ENCODE results near the gene DLG2. TPM values are rescaled to one million over a fixed set of nuclear protein-coding genes. Genes with fewer than 3 reads are reported as not detected.

Gene DLG2
- total and polyA plus RNA-seq, 2 donors, result 3.4 to 42.4 TPM

DNA sequence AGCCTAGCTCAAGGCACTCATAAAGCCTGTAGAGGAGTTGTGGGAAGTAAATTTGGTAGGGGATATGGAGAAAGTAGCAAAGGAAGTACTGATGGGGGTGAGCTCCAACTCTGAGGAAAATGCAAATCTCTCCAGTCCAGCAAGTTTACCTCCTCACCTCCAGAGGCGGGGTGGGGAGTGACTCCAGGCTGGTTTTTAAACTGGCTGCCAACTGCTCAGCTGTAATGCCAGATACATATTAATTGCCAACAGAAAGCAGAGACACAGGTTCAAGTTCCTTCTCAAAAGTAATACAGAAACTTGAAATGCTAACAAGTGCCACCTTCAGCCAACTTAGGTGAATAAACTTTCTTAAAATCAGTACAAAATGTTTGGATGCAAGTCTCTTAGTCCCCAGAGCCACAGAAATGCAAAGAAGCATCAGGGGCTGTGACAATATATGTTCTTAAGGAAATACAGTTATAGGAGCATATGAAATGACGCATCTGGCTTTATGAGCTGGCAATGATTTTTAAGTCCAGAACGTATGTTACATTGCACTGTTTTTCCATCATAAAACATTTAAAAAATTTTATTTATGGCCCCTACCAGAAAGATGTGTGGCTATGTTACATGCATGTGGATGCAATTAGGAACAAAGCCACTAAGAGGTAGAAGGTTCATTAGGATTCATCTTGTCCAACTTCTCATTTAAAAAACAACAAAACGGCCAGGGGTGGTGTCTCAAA, 1904.6 kb downstream of the DLG2 start:
- no peak for DNase-seq (ENCODE audit: extremely low spot score)
- Histone ChIP-seq H3K4me3 (ENCODE audit: low read depth, low read length) (no peak overlapping the region), H3K36me3 (ENCODE audit: insufficient read depth) (no peaks in the 10 kb centered on the region), H3K4me1 (ENCODE audit: insufficient read depth) (peaks cover 3% of the 10 kb centered on the region), H3K27ac (ENCODE audit: low read depth) (no peak overlapping the region)
- 76% methylated on average over 4 of the region's 4 CpGs for WGBS

DNA sequence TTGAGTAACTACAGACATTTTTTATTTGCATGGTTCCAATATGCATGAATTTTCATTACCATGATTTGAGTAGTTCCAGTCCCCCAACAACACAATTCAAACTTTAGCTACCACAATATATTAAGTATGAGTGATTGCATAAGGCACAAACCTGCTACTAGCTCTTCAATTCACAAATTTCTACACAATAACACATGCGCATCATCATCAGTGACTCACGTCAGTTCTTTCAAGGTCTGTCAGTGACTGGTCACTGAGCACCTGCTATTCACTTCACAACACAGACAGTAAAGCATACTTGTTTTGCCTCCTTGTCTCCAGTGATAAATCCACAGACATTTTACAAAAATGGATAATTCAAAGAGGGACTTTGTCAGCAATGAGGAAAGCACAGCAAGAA, 1905.9 kb downstream of the DLG2 start:
- H3K36me3 ChIP-seq (ENCODE audit: insufficient read depth), result no peaks in the 10 kb centered on the region
- no peak for DNase-seq (ENCODE audit: extremely low spot score)
- H3K4me3 ChIP-seq (ENCODE audit: low read depth, low read length), result no peak overlapping the region
- H3K4me1 ChIP-seq (ENCODE audit: insufficient read depth), result peaks cover 3% of the 10 kb centered on the region
- WGBS, result 92% methylated on average over 2 of the region's 2 CpGs
- H3K27ac ChIP-seq (ENCODE audit: low read depth), result no peak overlapping the region

DNA sequence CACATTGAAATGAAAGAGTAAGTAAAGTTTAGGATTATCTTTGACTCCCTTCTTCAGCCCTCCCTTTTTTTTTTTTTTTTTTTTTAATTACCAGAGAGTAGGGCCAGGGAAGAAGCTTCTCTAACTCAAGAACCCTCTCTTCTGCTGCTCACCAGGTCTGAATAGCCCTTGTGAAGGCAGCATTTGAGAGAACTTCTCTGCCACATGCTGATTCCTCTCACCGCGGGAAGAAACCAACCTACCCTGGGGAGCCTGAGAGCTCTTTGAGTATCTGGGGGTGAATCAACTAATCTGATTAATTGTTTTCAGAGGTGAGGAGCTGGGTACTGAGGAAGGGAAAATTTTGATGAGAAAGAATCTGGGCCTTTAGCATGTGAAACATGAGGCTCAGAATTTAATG, 1906.5 kb downstream of the DLG2 start:
- Histone ChIP-seq H3K36me3 (ENCODE audit: insufficient read depth) (no peaks in the 10 kb centered on the region), H3K4me3 (ENCODE audit: low read depth, low read length) (no peak overlapping the region), H3K27ac (ENCODE audit: low read depth) (no peak overlapping the region), H3K4me1 (ENCODE audit: insufficient read depth) (peaks cover 3% of the 10 kb centered on the region)
- no peak for DNase-seq (ENCODE audit: extremely low spot score)
- 76% methylated on average over 2 of the region's 2 CpGs for WGBS

DNA sequence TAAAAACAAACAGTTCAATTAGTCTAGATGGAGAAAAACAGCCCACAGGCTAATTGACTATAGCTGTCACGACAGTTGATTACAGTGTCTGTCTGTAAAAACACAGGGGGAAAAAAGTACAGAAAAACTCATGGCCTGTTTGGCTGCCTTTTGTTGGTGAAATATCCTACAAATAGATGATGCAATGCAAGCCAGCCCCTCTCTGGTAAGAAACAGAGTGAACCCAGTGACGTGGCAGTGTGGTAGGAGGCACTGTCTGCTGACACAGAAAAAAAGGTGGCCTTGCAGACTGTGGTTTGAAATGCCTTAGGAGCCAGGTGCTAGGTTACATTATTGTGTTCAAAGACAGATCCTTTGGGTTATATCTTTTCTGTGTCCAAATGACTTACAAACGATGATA, 1909.6 kb downstream of the DLG2 start:
- Histone ChIP-seq H3K36me3 (ENCODE audit: insufficient read depth) (no peaks in the 10 kb centered on the region), H3K27ac (ENCODE audit: low read depth) (no peak overlapping the region), H3K4me3 (ENCODE audit: low read depth, low read length) (no peak overlapping the region), H3K4me1 (ENCODE audit: insufficient read depth) (no peaks in the 10 kb centered on the region)
- WGBS, result 84% methylated on average over 3 of the region's 3 CpGs
- DNase-seq (ENCODE audit: extremely low spot score), result no peak

DNA sequence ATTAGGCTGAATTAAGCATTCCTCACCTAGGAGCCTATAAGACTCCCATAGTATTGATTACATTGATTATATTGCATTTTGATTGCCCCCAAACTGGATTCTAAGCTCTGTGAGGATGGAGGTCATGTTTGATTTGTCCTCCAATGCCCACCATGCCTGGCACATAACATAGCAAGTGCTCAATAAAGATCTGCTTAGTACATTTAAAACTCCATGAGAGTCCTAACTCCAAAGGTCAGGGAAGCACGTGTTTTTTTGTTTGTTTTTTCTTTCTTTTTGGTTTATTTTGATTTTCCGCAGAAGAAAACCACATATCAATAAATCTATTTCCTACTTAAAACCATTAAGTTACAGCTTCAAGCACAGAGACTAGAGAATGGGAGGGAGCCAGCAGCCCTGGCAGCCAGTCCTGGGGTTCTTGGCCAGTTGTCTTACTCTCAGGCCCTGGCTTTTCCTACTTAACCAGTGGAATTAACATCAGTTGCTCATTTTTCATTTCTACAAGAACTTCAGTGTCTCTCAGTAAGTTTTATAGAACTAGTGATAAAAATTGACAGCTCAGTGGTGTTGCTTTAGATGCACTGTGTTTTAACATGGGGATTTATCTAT, 1911.1 kb downstream of the DLG2 start:
- Histone ChIP-seq H3K4me1 (ENCODE audit: insufficient read depth) (no peaks in the 10 kb centered on the region), H3K27ac (ENCODE audit: low read depth) (no peak overlapping the region), H3K4me3 (ENCODE audit: low read depth, low read length) (no peak overlapping the region), H3K36me3 (ENCODE audit: insufficient read depth) (no peaks in the 10 kb centered on the region)
- DNase-seq (ENCODE audit: extremely low spot score), result no peak
- WGBS, result 70% methylated on average over 2 of the region's 2 CpGs

DNA sequence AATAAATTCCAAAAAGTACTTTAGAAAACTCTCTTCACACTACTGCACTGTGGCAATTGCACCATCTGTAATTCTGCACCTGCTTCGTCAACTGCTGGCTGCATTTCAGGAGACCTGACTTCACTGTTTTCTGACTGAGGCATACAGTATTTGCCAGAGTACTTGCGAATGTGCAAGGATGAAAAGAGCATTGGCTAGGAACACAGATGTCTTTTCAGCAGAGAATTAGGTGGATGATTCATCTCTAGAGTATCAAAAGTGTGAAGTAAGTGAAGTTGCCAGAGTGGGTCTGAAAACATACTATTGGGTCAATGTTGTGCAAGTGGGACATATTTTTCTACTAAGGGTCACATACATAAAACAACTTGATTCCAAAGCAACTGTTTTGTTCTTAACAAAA, 1913.4 kb downstream of the DLG2 start:
- no peak for DNase-seq (ENCODE audit: extremely low spot score)
- Histone ChIP-seq H3K4me3 (ENCODE audit: low read depth, low read length) (no peak overlapping the region), H3K36me3 (ENCODE audit: insufficient read depth) (no peaks in the 10 kb centered on the region), H3K27ac (ENCODE audit: low read depth) (no peak overlapping the region), H3K4me1 (ENCODE audit: insufficient read depth) (no peaks in the 10 kb centered on the region)
- WGBS, result 57% methylated on average over 2 of the region's 2 CpGs

DNA sequence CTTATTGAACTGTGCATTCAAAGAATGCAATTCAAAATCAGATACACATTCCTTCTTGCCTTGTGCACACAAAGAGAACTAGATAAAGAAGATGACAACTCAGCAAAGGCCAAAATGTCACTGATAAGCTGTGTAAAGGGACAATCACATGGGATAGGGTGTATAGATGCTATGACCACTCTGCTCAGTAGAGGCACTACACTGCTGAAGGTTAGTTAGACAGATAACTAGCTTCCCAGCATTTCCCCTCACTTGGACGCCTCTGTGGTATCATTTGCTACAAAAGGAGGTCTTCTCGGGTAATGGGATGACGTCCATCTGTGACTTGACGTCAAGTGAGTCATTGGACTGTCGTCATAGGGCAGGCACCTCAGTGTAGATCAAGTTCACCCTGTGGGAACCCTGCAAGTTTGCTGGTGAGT, 1916.0 kb downstream of the DLG2 start:
- WGBS, result 87% methylated on average over 5 of the region's 5 CpGs
- Histone ChIP-seq H3K36me3 (ENCODE audit: insufficient read depth) (no peaks in the 10 kb centered on the region), H3K27ac (ENCODE audit: low read depth) (no peak overlapping the region), H3K4me1 (ENCODE audit: insufficient read depth) (no peaks in the 10 kb centered on the region), H3K4me3 (ENCODE audit: low read depth, low read length) (no peak overlapping the region)
- DNase-seq (ENCODE audit: extremely low spot score), result no peak

DNA sequence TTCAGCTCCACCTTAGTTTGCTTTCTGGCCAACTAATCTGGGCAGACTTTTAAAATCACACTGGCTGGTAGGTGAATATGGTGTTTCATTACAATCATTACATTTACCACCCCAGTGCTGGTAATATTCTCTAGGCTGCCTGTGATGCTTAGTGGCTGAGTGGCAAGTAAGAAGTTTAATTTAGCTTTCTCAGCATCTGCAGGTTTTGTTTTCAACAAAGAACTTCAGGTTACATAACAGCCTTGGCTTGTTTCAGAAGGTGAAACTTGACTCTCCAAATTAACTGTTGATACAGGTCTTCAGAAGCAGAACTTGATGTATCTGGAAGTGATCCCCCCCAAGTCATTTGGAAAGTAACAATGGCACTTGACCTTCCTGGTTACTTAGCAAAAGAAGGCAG, 1917.7 kb downstream of the DLG2 start:
- H3K27ac ChIP-seq (ENCODE audit: low read depth), result no peak overlapping the region
- no peak overlapping the region for H3K4me3 ChIP-seq (ENCODE audit: low read depth, low read length)
- no peak for DNase-seq (ENCODE audit: extremely low spot score)
- H3K4me1 ChIP-seq (ENCODE audit: insufficient read depth), result no peaks in the 10 kb centered on the region
- H3K36me3 ChIP-seq (ENCODE audit: insufficient read depth), result no peaks in the 10 kb centered on the region

DNA sequence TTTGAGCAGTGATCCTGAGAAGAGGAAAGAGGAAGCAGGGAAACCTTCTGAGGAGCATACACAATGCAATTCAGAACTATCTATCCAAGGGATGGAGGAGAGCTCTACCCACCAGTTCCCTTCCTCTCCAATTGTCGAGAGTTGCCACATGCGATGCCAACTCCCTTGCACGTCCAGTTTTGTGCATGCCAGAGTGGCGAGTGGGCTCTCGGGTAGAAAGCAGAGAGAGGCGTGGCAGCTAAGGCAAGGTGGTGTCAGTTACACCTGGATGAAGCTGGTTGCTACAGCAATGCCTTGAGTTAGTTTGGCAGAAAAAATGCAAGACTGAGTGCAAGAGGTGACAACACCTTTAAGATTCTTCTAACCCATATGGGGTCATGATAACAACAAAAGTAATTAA, 1920.6 kb downstream of the DLG2 start:
- Histone ChIP-seq H3K4me3 (ENCODE audit: low read depth, low read length) (no peak overlapping the region), H3K27ac (ENCODE audit: low read depth) (no peak overlapping the region), H3K4me1 (ENCODE audit: insufficient read depth) (no peaks in the 10 kb centered on the region), H3K36me3 (ENCODE audit: insufficient read depth) (no peaks in the 10 kb centered on the region)
- DNase-seq (ENCODE audit: extremely low spot score), result no peak
- 82% methylated on average over 6 of the region's 6 CpGs for WGBS

DNA sequence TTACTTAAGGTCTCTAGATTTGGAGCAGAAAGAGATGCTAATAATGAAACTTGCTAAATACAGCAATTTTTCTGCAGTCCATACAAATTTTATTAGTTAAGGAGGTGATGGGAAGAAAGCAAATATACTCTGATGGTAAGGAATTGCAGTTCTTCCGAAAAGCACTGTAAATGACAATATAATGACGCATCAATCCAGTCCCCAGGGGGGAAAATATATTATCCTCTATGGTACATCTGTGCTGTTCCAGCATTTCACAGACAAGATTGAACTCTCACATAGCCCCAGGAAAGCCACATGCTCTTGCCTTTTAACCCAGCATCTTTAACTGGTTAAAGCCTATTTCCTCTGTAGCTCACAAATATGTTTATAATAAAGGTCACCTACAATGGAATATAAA, 1924.3 kb downstream of the DLG2 start:
- DNase-seq (ENCODE audit: extremely low spot score), result no peak

DNA sequence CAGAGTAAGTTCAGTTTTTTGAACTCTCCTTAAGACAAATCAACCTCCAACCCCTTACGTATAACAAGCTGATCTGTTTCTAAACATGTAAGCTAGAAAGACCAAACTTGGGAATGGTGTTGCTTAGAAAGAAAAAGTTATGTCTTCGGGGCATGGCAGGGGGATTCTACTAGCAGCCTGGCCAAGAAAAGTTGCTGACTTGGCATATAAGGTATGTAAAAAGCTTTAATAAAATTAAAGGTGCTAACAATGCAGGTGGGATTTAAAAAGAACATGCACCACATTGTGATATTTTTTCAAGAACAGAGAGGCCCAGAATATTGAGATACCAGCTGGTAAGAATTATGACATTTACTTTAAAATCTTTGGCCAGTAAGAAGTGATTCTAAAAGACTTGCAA, 1929.6 kb downstream of the DLG2 start:
- no peak for DNase-seq (ENCODE audit: extremely low spot score)
- Histone ChIP-seq H3K36me3 (ENCODE audit: insufficient read depth) (no peaks in the 10 kb centered on the region), H3K27ac (ENCODE audit: low read depth) (no peak overlapping the region), H3K4me1 (ENCODE audit: insufficient read depth) (no peaks in the 10 kb centered on the region), H3K4me3 (ENCODE audit: low read depth, low read length) (no peak overlapping the region)
- WGBS, result 94% methylated on average over 2 of the region's 2 CpGs

More for the DNA sequence above, 1924.3 kb downstream of the DLG2 start:
- H3K4me3 ChIP-seq (ENCODE audit: low read depth, low read length), result no peak overlapping the region
- no peaks in the 10 kb centered on the region for H3K36me3 ChIP-seq (ENCODE audit: insufficient read depth)
- H3K27ac ChIP-seq (ENCODE audit: low read depth), result no peak overlapping the region
- no peaks in the 10 kb centered on the region for H3K4me1 ChIP-seq (ENCODE audit: insufficient read depth)
- WGBS, result 93% methylated on average over 2 of the region's 2 CpGs

DNA sequence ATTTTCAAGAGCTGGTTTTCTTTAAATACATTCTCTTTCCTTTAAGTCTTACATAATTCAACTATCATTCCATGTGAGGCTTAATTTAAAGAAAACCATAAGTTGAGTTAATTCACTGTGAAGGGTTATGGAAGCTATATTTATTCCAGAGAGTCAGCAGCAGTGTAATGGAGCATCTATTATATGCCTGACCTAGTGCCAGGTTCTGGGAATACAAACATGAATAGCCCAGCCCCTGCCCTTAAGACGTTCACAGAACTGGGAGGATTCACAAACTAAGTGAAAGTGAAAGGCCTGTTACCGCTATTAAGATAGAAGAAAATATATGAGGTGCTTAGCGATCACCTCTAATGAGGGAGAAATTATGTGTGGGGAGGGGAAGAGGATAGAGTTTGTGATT, 1932.1 kb downstream of the DLG2 start:
- 84% methylated on average over 3 of the region's 3 CpGs for WGBS
- no peak overlapping the region for H3K27ac ChIP-seq (ENCODE audit: low read depth)
- DNase-seq (ENCODE audit: extremely low spot score), result no peak
- H3K4me3 ChIP-seq (ENCODE audit: low read depth, low read length), result no peak overlapping the region
- no peaks in the 10 kb centered on the region for H3K4me1 ChIP-seq (ENCODE audit: insufficient read depth)
- H3K36me3 ChIP-seq (ENCODE audit: insufficient read depth), result no peaks in the 10 kb centered on the region

DNA sequence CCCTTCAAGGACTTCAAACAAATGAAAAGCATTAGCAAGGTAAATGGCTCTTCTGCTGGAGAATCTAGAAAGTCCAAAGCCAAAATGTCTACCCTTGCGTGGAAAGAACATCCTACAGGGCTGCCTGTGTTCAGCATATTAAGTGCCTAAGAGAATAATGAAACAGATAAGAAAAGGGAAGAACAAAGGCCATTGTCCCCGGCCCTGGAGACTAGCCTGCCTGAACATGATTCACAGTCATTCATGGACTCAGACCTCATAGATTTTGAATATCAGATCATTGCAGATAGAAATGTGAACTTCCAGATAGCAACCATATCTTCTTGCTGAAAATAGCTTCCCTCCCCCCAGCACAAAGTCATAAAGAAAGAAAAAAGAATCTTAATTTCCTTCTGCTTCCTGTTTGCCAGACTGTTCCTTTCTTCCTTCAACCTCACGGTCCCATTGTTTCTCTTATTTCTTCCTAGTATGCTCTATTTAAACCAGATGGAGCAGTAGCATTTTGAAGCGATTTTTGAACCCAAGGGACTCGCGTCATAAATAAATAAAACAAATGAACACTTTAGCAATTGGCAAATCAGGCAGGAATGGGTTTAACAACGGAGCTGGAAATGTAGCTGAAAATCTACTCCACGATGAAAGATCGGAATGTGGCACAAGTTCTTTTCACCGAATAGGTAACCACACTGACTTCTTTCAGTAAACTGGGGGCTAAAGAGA, 1932.8 kb downstream of the DLG2 start:
- WGBS, result 63% methylated on average over 10 of the region's 10 CpGs
- DNase-seq (ENCODE audit: extremely low spot score), result no peak

DNA sequence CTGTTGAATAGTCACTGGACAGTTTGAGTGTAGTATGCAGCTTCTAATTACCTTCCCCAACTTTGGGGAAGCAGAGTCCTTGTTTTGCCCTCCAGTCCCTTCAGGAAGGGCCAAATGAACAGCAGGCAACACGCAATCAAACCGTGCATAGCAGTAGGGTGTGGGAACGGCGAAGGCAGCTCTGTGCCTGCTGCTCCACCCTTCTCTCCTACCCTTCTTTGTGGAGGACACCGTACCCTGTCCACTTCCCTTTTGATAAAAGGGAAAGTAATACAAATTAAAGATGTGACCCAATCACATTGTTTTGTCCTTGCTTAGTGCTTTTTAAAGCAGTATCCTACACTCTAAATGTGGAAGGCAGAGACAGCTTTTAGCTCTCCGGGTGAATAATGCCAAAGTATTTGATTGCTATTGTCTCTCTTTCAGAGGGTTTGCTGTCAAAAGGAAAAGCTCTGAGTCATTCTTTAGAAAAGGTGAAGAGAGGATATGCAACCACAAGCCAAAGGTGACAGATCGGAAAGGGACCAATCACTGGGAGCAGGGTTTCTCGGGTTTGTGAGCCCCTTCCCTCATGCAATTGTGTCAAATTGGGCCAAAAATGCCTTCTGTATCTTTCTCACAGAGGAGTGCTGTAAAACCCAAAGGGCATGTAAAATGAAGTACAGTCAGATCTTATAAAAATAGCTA, 1933.7 kb downstream of the DLG2 start:
- Histone ChIP-seq H3K4me3 (ENCODE audit: low read depth, low read length) (no peak overlapping the region), H3K27ac (ENCODE audit: low read depth) (no peak overlapping the region), H3K36me3 (ENCODE audit: insufficient read depth) (no peaks in the 10 kb centered on the region), H3K4me1 (ENCODE audit: insufficient read depth) (no peaks in the 10 kb centered on the region)
- no peak for DNase-seq (ENCODE audit: extremely low spot score)
- 90% methylated on average over 8 of the region's 8 CpGs for WGBS

More for the DNA sequence above, 1932.8 kb downstream of the DLG2 start:
- Histone ChIP-seq H3K4me1 (ENCODE audit: insufficient read depth) (no peaks in the 10 kb centered on the region), H3K4me3 (ENCODE audit: low read depth, low read length) (no peak overlapping the region), H3K27ac (ENCODE audit: low read depth) (no peak overlapping the region), H3K36me3 (ENCODE audit: insufficient read depth) (no peaks in the 10 kb centered on the region)
